K562 (cell line): ENCODE data around the gene SLC36A1. TPM values are rescaled to one million over a fixed set of nuclear protein-coding genes. Genes with fewer than 3 reads are reported as not detected.

ENCODE experiments used
- ATAC-seq: fragments of 200-7000 bp; cut with Tn5 transposase; 3 replicates; pipeline ENCODE4 v1.9.1; 2020; ENCODE audit warnings: moderate library complexity
- BruUV-seq: library from RNA; stranded (reverse); fragments of 400-500 nt; replicated peaks from 2 replicates; lab custom pipeline; 2021; lab: Mats Ljungman, UMichigan
- CTCF ChIA-PET: fragments of 300-600 bp; formaldehyde crosslinking; extraction: SDS; loops from one replicate; lab custom pipeline; 2021; ENCODE audit warnings: low intra/inter-chr PET ratio; lab: Yijun Ruan, JAX
- POLR2A ChIA-PET: fragments of 300-600, 350-650 bp; sonication (Branson Sonifier 250); formaldehyde crosslinking; extraction: SDS; loops from one replicate; lab custom pipeline; 2021; ENCODE audit warnings: antibody characterized with exemption, inconsistent platforms; lab: Yijun Ruan, JAX
- DNase-seq, 4 experiments: peaks; one replicate each; pipeline versions ENCODE4 v3.0.0 to v3.0.0-alpha.2; 2011 to 2018; ENCODE audit warnings: low spot score in 3 of 4, mixed read lengths in 3 of 4; ENCODE audit errors: extremely low read depth in 1 of 4
- FAIRE-seq: peaks from 2 replicates; lab custom pipeline; 2011; peaks lifted over from hg19 to GRCh38; lab: Jason Lieb, UNC
- H2AFZ ChIP-seq: 2 replicates; pipeline ENCODE4 v1.6.0; 2011; ENCODE audit warnings: low read depth, low read length, control low read depth, inconsistent platforms
- H3K27ac ChIP-seq: fragments of 200-600 bp; 3 replicates; pipeline ENCODE4 v1.8.0; 2011; ENCODE audit warnings: low read depth, mild to moderate bottlenecking, control low read depth, inconsistent platforms, low read length, moderate library complexity, mixed read lengths; ENCODE audit errors: extremely low read depth
- H3K27me3 ChIP-seq, 2 experiments: fragments of 300-600 bp in 1 of 2; 2 replicates in 1 of 2; 3 replicates in 1 of 2; pipeline versions ENCODE4 v1.6.0 to v1.8.0; 2011; ENCODE audit warnings: inconsistent platforms in 2 of 2, low read length in 2 of 2, mild to moderate bottlenecking in 1 of 2, mixed read lengths in 1 of 2, moderate library complexity in 1 of 2; ENCODE audit not compliant: control insufficient read depth in 2 of 2, insufficient read depth in 2 of 2
- H3K36me3 ChIP-seq: fragments of 300-600 bp; 3 replicates; pipeline ENCODE4 v1.8.0; 2011; ENCODE audit warnings: mild to moderate bottlenecking, low read length, inconsistent platforms; ENCODE audit not compliant: control insufficient read depth, insufficient read depth
- H3K4me1 ChIP-seq, 2 experiments: fragments of 200-600 bp in 1 of 2; replicated peaks in 1 of 2; 2 replicates in 1 of 2; 3 replicates in 1 of 2; pipeline versions ENCODE4 v1.5.1 to v1.8.0; 2011; ENCODE audit warnings: inconsistent platforms in 2 of 2, low read length in 2 of 2, mild to moderate bottlenecking in 1 of 2, mixed read lengths in 1 of 2, moderate library complexity in 1 of 2; ENCODE audit not compliant: control insufficient read depth in 2 of 2, insufficient read depth in 2 of 2
- H3K4me2 ChIP-seq: 2 replicates; pipeline ENCODE4 v1.6.1; 2011; ENCODE audit warnings: low read length, control low read depth, inconsistent platforms, mixed read lengths; ENCODE audit not compliant: insufficient read depth
- H3K4me3 ChIP-seq: fragments of 200-600 bp; sonication (generic), shearing (Covaris generic); 2 replicates; pipeline ENCODE4 v1.5.1; 2016; ENCODE audit warnings: control low read depth, inconsistent platforms
- H3K79me2 ChIP-seq: fragments of 200-600 bp; 3 replicates; pipeline ENCODE4 v1.8.0; 2011; ENCODE audit warnings: low read length, inconsistent platforms; ENCODE audit not compliant: control insufficient read depth, insufficient read depth
- H3K9ac ChIP-seq, 2 experiments: 2 replicates each; pipeline versions ENCODE4 v1.6.0 to v1.6.1; 2011; ENCODE audit warnings: low read depth in 2 of 2, low read length in 2 of 2, control low read depth in 1 of 2, inconsistent platforms in 1 of 2, mild to moderate bottlenecking in 1 of 2, mixed read lengths in 1 of 2; ENCODE audit not compliant: insufficient read depth in 1 of 2
- H3K9me1 ChIP-seq: one replicate; pipeline ENCODE4 v1.6.0; 2011; ENCODE audit warnings: inconsistent platforms, mild to moderate bottlenecking, low read length, moderate library complexity; ENCODE audit not compliant: control insufficient read depth, insufficient read depth
- H3K9me3 ChIP-seq: replicated peaks from 2 replicates; pipeline ENCODE4 v1.5.1; 2011; ENCODE audit warnings: low read depth, low read length, inconsistent platforms; ENCODE audit not compliant: control insufficient read depth, insufficient read depth
- H4K20me1 ChIP-seq: replicated peaks from 2 replicates; pipeline ENCODE4 v1.6.1; 2011; ENCODE audit warnings: low read length, inconsistent platforms, mixed read lengths; ENCODE audit not compliant: control insufficient read depth, insufficient read depth
- FOSL1 ChIP-seq: fragments of 200-800 bp; sonication (Bioruptor generic); conservative IDR thresholded peaks from 2 replicates; pipeline ENCODE4 v1.6.1; 2016; ENCODE audit warnings: missing genetic modification characterization, missing compliant biosample characterization
- MITF ChIP-seq: IDR thresholded peaks from 2 replicates; pipeline ENCODE4 v1.6.1; 2014; ENCODE audit warnings: antibody characterized with exemption
- POLR3A ChIP-seq: IDR thresholded peaks from 2 replicates; pipeline ENCODE4 v1.6.1; 2011; ENCODE audit warnings: borderline replicate concordance, mild to moderate bottlenecking, moderate library complexity; ENCODE audit not compliant: insufficient read length, insufficient read depth; ENCODE audit errors: extremely low read depth
- ZFP1 ChIP-seq: fragments of 450-650 bp; formaldehyde crosslinking; IDR thresholded peaks from 2 replicates; pipeline ENCODE4 v1.4.0; 2020; ENCODE audit warnings: mild to moderate bottlenecking, mixed read lengths
- ZNF764 ChIP-seq: fragments of 250-450 bp; sonication (Bioruptor Pico); IDR thresholded peaks from 2 replicates; pipeline ENCODE4 v1.4.0; 2020; ENCODE audit warnings: low read depth, mild to moderate bottlenecking, moderate library complexity
- WGBS: fragments of 100-300 bp; shearing (Covaris generic); methylation state at CpG from one replicate; pipeline ENCODE4 v1.1.6; 2016; ENCODE audit warnings: low coverage, mixed read lengths; ENCODE audit not compliant: insufficient coverage; ENCODE audit errors: missing lambda C conversion rate; 5-methylcytosine and 5-hydroxymethylcytosine counted together
- in situ Hi-C: fragments of 300-500 bp; cut with MboI; formaldehyde crosslinking; loops from 4 replicates; pipeline ENCODE4 v1.15.0; 2018; ENCODE audit warnings: inconsistent platforms, mixed read lengths
- intact Hi-C: fragments of 100-400 bp; cut with micrococcal nuclease; formaldehyde crosslinking; loops from 2 replicates; pipeline ENCODE4 v1.14.2; 2022
- polyA plus RNA-seq, 8 experiments: library from polyadenylated mRNA; depleted of rRNA in 4 of 8; stranded (reverse) in 5 of 8; unstranded in 3 of 8; fragments of >200 nt; fragmentation: Nextera tagmentation in 2 of 8; fragmentation: Illumina TruSeq in 1 of 8; extraction: Ambion mirVana in 2 of 8; extraction: Trizol in 1 of 8; gene quantifications; 2 replicates each; pipeline versions ENCODE4 v1.2.1 to v1.2.3, GENCODE V29; 2011 to 2014; ENCODE audit warnings: inconsistent platforms in 1 of 8, missing spikeins in 1 of 8
- total RNA-seq, 7 experiments: library from RNA; depleted of rRNA in 6 of 7; stranded (reverse); fragments of >200 nt in 6 of 7; fragmentation: Illumina TruSeq in 2 of 7; extraction: Trizol in 2 of 7; gene quantifications; 2 replicates each; pipeline versions ENCODE4 v1.2.1 to v1.2.3, GENCODE V29; 2011 to 2021; ENCODE audit warnings: low replicate concordance in 1 of 7
- TF ChIP-seq, protein P1 (sequence below): fragments of 450-650 bp; IDR thresholded peaks from 2 replicates; pipeline ENCODE4 v1.6.1; 2017; ENCODE audit warnings: antibody characterized with exemption, mild to moderate bottlenecking

Gene SLC36A1
- total and polyA plus RNA-seq, 9 of the 15 experiments (the other 6 are each of a cell fraction or from before 2014, with no cell fraction given): 1.6 to 8.4 (median 4.6) TPM

- POLR2A ChIA-PET: no interaction called here
- Histone ChIP-seq H3K9ac (no peak overlapping the region), H3K36me3 (peaks cover 19% of the 10 kb centered on the region; the same call in 2 of the 3 replicates), H3K4me2 (no peak overlapping the region), H4K20me1 (no peaks in the 10 kb centered on the region), H3K9me1 (no peaks in the 10 kb centered on the region), H2AFZ (no peak overlapping the region), H3K9me3 (peaks cover 2% of the 10 kb centered on the region), H3K4me1 (peaks cover 2% of the 10 kb centered on the region in 2 experiments; a peak in 3 of 5 replicates), H3K27ac (no peak overlapping the region), H3K79me2 (no peaks in the 10 kb centered on the region), H3K4me3 (no peak overlapping the region), H3K27me3 (no peaks in the 10 kb centered on the region)
- intact Hi-C loops: no loop called here
- FAIRE-seq (no peak), DNase-seq (no peak), ATAC-seq (no peak)
- CTCF ChIA-PET: no interaction called here
- in situ Hi-C loops: no loop called here
- TF ChIP-seq FOSL1 (tag): no peak
- no peak for TF ChIP-seq ZNF764 (CRISPR knock-in tag)
- no peak for TF ChIP-seq ZFP1 (CRISPR knock-in tag)
- TF ChIP-seq POLR3A: no peak
- no peak for TF ChIP-seq MITF
- TF ChIP-seq, protein P1, sequence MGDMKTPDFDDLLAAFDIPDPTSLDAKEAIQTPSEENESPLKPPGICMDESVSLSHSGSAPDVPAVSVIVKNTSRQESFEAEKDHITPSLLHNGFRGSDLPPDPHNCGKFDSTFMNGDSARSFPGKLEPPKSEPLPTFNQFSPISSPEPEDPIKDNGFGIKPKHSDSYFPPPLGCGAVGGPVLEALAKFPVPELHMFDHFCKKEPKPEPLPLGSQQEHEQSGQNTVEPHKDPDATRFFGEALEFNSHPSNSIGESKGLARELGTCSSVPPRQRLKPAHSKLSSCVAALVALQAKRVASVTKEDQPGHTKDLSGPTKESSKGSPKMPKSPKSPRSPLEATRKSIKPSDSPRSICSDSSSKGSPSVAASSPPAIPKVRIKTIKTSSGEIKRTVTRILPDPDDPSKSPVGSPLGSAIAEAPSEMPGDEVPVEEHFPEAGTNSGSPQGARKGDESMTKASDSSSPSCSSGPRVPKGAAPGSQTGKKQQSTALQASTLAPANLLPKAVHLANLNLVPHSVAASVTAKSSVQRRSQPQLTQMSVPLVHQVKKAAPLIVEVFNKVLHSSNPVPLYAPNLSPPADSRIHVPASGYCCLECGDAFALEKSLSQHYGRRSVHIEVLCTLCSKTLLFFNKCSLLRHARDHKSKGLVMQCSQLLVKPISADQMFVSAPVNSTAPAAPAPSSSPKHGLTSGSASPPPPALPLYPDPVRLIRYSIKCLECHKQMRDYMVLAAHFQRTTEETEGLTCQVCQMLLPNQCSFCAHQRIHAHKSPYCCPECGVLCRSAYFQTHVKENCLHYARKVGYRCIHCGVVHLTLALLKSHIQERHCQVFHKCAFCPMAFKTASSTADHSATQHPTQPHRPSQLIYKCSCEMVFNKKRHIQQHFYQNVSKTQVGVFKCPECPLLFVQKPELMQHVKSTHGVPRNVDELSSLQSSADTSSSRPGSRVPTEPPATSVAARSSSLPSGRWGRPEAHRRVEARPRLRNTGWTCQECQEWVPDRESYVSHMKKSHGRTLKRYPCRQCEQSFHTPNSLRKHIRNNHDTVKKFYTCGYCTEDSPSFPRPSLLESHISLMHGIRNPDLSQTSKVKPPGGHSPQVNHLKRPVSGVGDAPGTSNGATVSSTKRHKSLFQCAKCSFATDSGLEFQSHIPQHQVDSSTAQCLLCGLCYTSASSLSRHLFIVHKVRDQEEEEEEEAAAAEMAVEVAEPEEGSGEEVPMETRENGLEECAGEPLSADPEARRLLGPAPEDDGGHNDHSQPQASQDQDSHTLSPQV: no peak
- BruUV-seq: no TSS peak
- WGBS: 78% methylated on average over 3 of the region's 3 CpGs
Observed at GRCh38 chr5:151469992-151470391, 22.6 kb downstream of the SLC36A1 start.
